Pancreas (tissue), 10 donors: ENCODE data around the gene GALP. TPM values are rescaled to one million over a fixed set of nuclear protein-coding genes. Genes with fewer than 3 reads are reported as not detected.
"Not testable (repeated sequence)": the region's sequence is repeated elsewhere in the genome, so short reads cannot be mapped to it uniquely, and the experiment has no call there.

Experiments used
- ATAC-seq, 4 donors: fragments of 200-7000 bp; cut with Tn5 transposase; one replicate each; pipeline versions ENCODE4 v1.8.0 to v1.9.1; 2020; ENCODE audit warnings: mild to moderate bottlenecking in 4 of 4, moderate library complexity in 4 of 4
- DNase-seq, 6 donors: peaks; one replicate each; pipeline ENCODE4 v3.0.0-alpha.2; 2020
- FAIRE-seq: peaks from 2 replicates; lab custom pipeline; 2012; peaks lifted over from hg19 to GRCh38; lab: Jason Lieb, UNC
- H3K27ac ChIP-seq, 4 donors: fragments of 200-600 bp; sonication (generic); 1 replicate in 3 of 4; 2 replicates in 1 of 4; pipeline versions ENCODE4 v1.5.0 to v1.8.0; 2020
- H3K27me3 ChIP-seq, 4 donors: fragments of 200-600 bp; one replicate each; pipeline ENCODE4 v1.8.0; 2021
- H3K36me3 ChIP-seq, 3 donors: fragments of 200-600 bp; sonication (generic) in 1 of 3; one replicate each; pipeline versions ENCODE4 v1.5.0 to v1.8.0; 2020 to 2021
- H3K4me1 ChIP-seq, 3 donors: fragments of 200-600 bp; one replicate each; pipeline ENCODE4 v1.8.0; 2021
- H3K4me3 ChIP-seq, 4 donors: fragments of 200-600 bp; sonication (generic) in 2 of 4; one replicate each; pipeline versions ENCODE4 v1.5.0 to v1.8.0; 2020 to 2021
- H3K9me3 ChIP-seq, 4 donors: fragments of 200-600 bp; one replicate each; pipeline ENCODE4 v1.8.0; 2021
- WGBS, 2 donors: extraction: QIAGEN DNeasy Blood & Tissue Kit; methylation state at CpG; one replicate each; pipeline ENCODE4 v1.1.7; 2013; 5-methylcytosine and 5-hydroxymethylcytosine counted together
- intact Hi-C, 3 donors: fragments of 100-400 bp; cut with DNase I; formaldehyde crosslinking; loops; one replicate each; pipeline versions ENCODE4 v1.11.1 to v1.14.2; 2022
- polyA plus RNA-seq, 2 donors: library from polyadenylated mRNA; stranded (reverse); fragments of 200-250 nt; gene quantifications; one replicate each; pipeline ENCODE4 v1.2.3, GENCODE V29; 2013
- total RNA-seq, 6 donors: library from RNA; stranded (reverse); fragmentation: NEBNext Ultra II Directional in 4 of 6; extraction: Animal tissue kit (Norgen Biotek cat#: 25700) in 4 of 6; gene quantifications; one replicate each; pipeline versions ENCODE4 v1.2.1 to v1.2.4, GENCODE V29; 2021 to 2023
- TF ChIP-seq, protein P1 (sequence below), 4 donors: fragments of 200-600 bp; sonication (generic) in 3 of 4; IDR thresholded peaks; one replicate each; pipeline versions ENCODE4 v1.5.0 to v1.8.0; 2021; ENCODE audit warnings: antibody characterized with exemption in 4 of 4
- donor health status: healthy with polysubstance abuse.
- donor health status: DM: no; HTN: no; CAD: no; lungs with moderate emphysema.
- donor health status: DM: no; HTN: no; CAD: no.
- donor health status: control.
- donor health status: control.
- donor health status: Bipolar disorder and iron deficiency.
- donor health status: DM: yes; HTN: yes; CAD: no.
- donor health status: DM: no; HTN: no; CAD: no.
- donor health status: DM: no; HTN: no; CAD: no.
- donor health status: DM: yes; HTN: yes; CAD: no.

The GALP gene
- total and polyA plus RNA-seq, 8 donors, result not detected

DNA sequence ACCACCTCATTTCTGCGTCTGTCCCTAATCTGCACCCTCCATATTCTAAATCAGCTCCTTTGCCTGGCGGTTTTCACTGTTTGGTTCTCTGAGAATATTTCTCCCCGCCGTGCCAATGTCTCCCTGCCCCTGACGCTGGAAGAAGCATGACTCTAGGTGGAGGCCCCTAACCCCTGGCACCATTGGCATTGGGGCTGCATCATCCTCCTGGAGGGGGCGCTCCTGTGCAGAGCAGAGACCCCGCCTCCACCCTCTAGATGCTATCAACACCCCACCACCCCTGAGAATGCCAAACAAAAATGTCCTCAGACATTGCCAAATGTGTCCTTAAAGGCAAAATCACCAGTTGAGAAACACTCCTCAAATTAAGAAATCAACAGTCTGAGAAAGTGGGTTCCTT is 15.3 kb downstream of the GALP start:
- intact Hi-C loops, result no loop called here
- no peak overlapping the region for H3K4me3 ChIP-seq
- FAIRE-seq, result no peak
- TF ChIP-seq, protein P1, sequence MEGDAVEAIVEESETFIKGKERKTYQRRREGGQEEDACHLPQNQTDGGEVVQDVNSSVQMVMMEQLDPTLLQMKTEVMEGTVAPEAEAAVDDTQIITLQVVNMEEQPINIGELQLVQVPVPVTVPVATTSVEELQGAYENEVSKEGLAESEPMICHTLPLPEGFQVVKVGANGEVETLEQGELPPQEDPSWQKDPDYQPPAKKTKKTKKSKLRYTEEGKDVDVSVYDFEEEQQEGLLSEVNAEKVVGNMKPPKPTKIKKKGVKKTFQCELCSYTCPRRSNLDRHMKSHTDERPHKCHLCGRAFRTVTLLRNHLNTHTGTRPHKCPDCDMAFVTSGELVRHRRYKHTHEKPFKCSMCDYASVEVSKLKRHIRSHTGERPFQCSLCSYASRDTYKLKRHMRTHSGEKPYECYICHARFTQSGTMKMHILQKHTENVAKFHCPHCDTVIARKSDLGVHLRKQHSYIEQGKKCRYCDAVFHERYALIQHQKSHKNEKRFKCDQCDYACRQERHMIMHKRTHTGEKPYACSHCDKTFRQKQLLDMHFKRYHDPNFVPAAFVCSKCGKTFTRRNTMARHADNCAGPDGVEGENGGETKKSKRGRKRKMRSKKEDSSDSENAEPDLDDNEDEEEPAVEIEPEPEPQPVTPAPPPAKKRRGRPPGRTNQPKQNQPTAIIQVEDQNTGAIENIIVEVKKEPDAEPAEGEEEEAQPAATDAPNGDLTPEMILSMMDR (IDR thresholded peaks at IDR 0.05), result no peak
- WGBS, 2 donors, result 67 to 77% methylated on average over 7 of the region's 7 CpGs
- no peaks in the 10 kb centered on the region for H3K9me3 ChIP-seq
- no peak overlapping the region for H3K27ac ChIP-seq
- no peak for ATAC-seq
- DNase-seq, result no peak
- H3K27me3 ChIP-seq, result no peaks in the 10 kb centered on the region
- no peaks in the 10 kb centered on the region for H3K4me1 ChIP-seq
- no peaks in the 10 kb centered on the region for H3K36me3 ChIP-seq

GRCh38 chr19:56191711-56192110 is 15.9 kb downstream of the GALP start:
- DNase-seq (no peak), ATAC-seq (no peak), FAIRE-seq (no peak)
- no peak overlapping the region for H3K27ac ChIP-seq
- WGBS, 2 donors, result 65 to 81% methylated on average over 10 of the region's 10 CpGs
- H3K4me3 ChIP-seq, result no peak overlapping the region
- intact Hi-C loops, result no loop called here
- H3K4me1 ChIP-seq, result no peaks in the 10 kb centered on the region
- H3K9me3 ChIP-seq, result no peaks in the 10 kb centered on the region
- H3K27me3 ChIP-seq, result no peaks in the 10 kb centered on the region
- TF ChIP-seq, protein P1 (IDR thresholded peaks at IDR 0.05), result no peak
- H3K36me3 ChIP-seq, result no peaks in the 10 kb centered on the region

- Histone ChIP-seq H3K4me1 (no peaks in the 10 kb centered on the region), H3K4me3 (no peak overlapping the region), H3K9me3 (no peaks in the 10 kb centered on the region), H3K27me3 (no peaks in the 10 kb centered on the region), H3K27ac (no peak overlapping the region), H3K36me3 (no peaks in the 10 kb centered on the region)
- intact Hi-C loops, result no loop called here
- TF ChIP-seq, protein P1 (IDR thresholded peaks at IDR 0.05), result no peak
- WGBS, 2 donors, result 75 to 83% methylated on average over 12 of the region's 12 CpGs
- DNase-seq, result no peak
- FAIRE-seq, result no peak
- ATAC-seq, result no peak
Observed at GRCh38 chr19:56193981-56194640, 18.3 kb downstream of the GALP start.

GRCh38 chr19:56197646-56198045 is 21.8 kb downstream of the GALP start, which contains the start of gene ZSCAN5B:
Gene ZSCAN5B, minus strand, starts transcription at chr19:56197783. Its CDS starts 4,731 bp downstream, at chr19:56193052.
- DNase-seq, H3K4me1 ChIP-seq, H3K9me3 ChIP-seq, H3K4me3 ChIP-seq, ATAC-seq, FAIRE-seq, H3K36me3 ChIP-seq, H3K27ac ChIP-seq, H3K27me3 ChIP-seq, intact Hi-C loops: not testable (repeated sequence)
- WGBS, 2 donors, result 84 to 86% methylated on average over 23 of the region's 23 CpGs

DNA sequence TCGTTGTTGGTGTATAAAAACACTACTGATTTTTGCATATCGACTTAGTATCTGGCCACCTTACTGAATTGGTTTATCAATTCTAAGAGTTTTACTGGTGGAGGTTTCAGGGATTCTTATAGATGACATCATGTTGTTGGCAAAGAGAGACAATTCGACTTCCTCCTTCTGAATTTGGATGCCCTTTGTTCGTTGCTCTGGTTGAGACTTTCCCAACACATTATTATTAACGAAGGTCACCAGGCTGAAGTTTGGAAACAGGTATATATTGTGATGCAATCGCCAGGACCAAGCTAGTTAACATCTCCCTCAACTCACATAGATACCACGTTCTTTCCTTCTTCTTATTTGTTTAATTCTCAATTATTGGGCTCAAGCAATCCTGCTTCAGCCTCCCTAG is 23.9 kb downstream of the GALP start:
- ATAC-seq (no peak), DNase-seq (no peak), FAIRE-seq (no peak)
- TF ChIP-seq, protein P1 (IDR thresholded peaks at IDR 0.05), result no peak
- 46 to 53% methylated on average over 7 of the region's 7 CpGs for WGBS, 2 donors
- Histone ChIP-seq H3K9me3 (no peaks in the 10 kb centered on the region), H3K27ac (no peak overlapping the region), H3K36me3 (no peaks in the 10 kb centered on the region), H3K27me3 (no peaks in the 10 kb centered on the region), H3K4me1 (no peaks in the 10 kb centered on the region), H3K4me3 (no peak overlapping the region)
- intact Hi-C loops, result no loop called here
